CD4-positive, alpha-beta memory T cell (primary cell): ENCODE results near the gene TWIST2. TPM values are rescaled to one million over a fixed set of nuclear protein-coding genes. Genes with fewer than 3 reads are reported as not detected.

ENCODE experiments used
- CTCF ChIA-PET: fragments of 350-600 bp; sonication (Branson Sonifier 250); formaldehyde crosslinking; loops from one replicate; lab custom pipeline; 2021; ENCODE audit warnings: inconsistent platforms; ENCODE audit not compliant: partially characterized antibody; lab: Charles Lee
- POLR2A ChIA-PET: fragments of 350-600 bp; sonication (Branson Sonifier 250); formaldehyde crosslinking; loops from one replicate; lab custom pipeline; 2021; ENCODE audit not compliant: partially characterized antibody; lab: Charles Lee
- DNase-seq, 5 donors: peaks; one replicate each; pipeline versions ENCODE4 v3.0.0 to v3.0.0-alpha.2; 2020 to 2022; ENCODE audit warnings: mixed read lengths in 1 of 5
- H3K27ac ChIP-seq: one replicate; pipeline ENCODE4 v1.7.0; 2013; ENCODE audit warnings: low read depth, low read length
- H3K27me3 ChIP-seq: 2 replicates; pipeline ENCODE4 v1.7.0; 2013; ENCODE audit warnings: mild to moderate bottlenecking, low read length, moderate library complexity; ENCODE audit not compliant: insufficient read depth
- H3K36me3 ChIP-seq: 2 replicates; pipeline ENCODE4 v1.7.0; 2013; ENCODE audit warnings: mild to moderate bottlenecking, low read length, moderate library complexity; ENCODE audit not compliant: insufficient read depth
- H3K4me1 ChIP-seq: 2 replicates; pipeline ENCODE4 v1.7.0; 2013; ENCODE audit warnings: mild to moderate bottlenecking, low read length, moderate library complexity; ENCODE audit not compliant: insufficient read depth
- H3K4me3 ChIP-seq, 2 donors: one replicate each; pipeline ENCODE4 v1.7.0; 2013; ENCODE audit warnings: low read length in 2 of 2, mild to moderate bottlenecking in 1 of 2
- H3K9me3 ChIP-seq, 2 donors: one replicate each; pipeline ENCODE4 v1.7.0; 2013; ENCODE audit warnings: low read length in 2 of 2, control low read depth in 1 of 2; ENCODE audit not compliant: control insufficient read depth in 1 of 2
- H3K27ac Mint-ChIP-seq, 7 donors: one replicate each; pipeline ENCODE4 v1.8.0; 2020 to 2021; ENCODE audit warnings: mixed read lengths in 7 of 7, mild to moderate bottlenecking in 6 of 7, inconsistent platforms in 3 of 7, moderate library complexity in 3 of 7
- H3K27me3 Mint-ChIP-seq, 2 donors: one replicate each; pipeline ENCODE4 v1.8.0; 2020 to 2021; ENCODE audit warnings: mixed read lengths in 2 of 2
- H3K36me3 Mint-ChIP-seq, 2 donors: one replicate each; pipeline ENCODE4 v1.8.0; 2020 to 2021; ENCODE audit warnings: mixed read lengths in 2 of 2, inconsistent platforms in 1 of 2, mild to moderate bottlenecking in 1 of 2
- H3K4me1 Mint-ChIP-seq, 4 donors: one replicate each; pipeline ENCODE4 v1.8.0; 2020 to 2021; ENCODE audit warnings: mixed read lengths in 4 of 4, mild to moderate bottlenecking in 1 of 4
- H3K4me3 Mint-ChIP-seq, 8 donors: one replicate each; pipeline ENCODE4 v1.8.0; 2020 to 2021; ENCODE audit warnings: mixed read lengths in 8 of 8, mild to moderate bottlenecking in 7 of 8, moderate library complexity in 6 of 8, inconsistent platforms in 3 of 8
- H3K9me3 Mint-ChIP-seq, 8 donors: one replicate each; pipeline ENCODE4 v1.8.0; 2020 to 2021; ENCODE audit warnings: mixed read lengths in 8 of 8, mild to moderate bottlenecking in 5 of 8, inconsistent platforms in 3 of 8, moderate library complexity in 1 of 8
- intact Hi-C: fragments of 100-400 bp; cut with micrococcal nuclease; formaldehyde crosslinking; loops from one replicate; pipeline ENCODE4 v1.15.1; 2023
- polyA plus RNA-seq, 2 donors: library from polyadenylated mRNA; unstranded; fragments of 300-500 nt; fragmentation: Illumina TruSeq; gene quantifications; one replicate each; pipeline ENCODE4 v1.2.3, GENCODE V29; 2021
- total RNA-seq, 2 experiments: library from RNA; stranded (reverse); gene quantifications; one replicate each; pipeline ENCODE4 v1.2.3, GENCODE V29; 2021

Gene TWIST2
- total and polyA plus RNA-seq, 4 experiments from 2014 or later, result not detected

DNA sequence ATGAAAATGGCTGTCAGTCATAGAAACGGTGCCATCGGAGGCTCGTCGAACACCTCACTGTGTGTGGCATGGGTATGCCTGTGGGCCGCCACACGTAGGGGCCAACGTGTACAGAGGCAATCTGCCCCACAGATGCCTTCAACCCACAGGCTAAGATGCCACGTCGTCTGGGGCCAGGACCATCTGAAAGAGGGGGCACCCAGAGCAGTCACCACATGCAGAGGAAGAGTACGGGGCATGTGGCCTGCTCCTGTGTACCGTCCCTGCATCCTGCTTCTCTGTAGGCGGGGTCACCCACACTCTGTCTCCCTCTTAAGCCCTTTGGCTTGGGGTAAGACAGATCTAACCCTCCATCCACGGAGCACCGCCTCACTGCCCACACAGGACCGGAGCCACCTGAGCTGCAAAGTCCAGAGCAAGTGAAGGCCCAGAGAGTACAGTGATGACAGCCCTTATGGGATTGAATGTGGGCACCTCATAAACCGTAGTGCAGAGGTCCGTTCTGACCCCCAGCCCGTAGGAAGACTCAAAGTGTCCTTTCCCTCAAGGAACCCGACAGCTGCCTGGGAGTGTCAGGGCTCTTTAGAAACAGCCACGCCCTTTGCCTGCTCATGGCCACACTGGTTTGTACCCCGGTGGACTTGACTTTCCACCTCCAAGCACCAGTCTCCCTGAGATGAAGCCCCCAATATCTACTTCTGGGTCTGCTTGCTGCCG lies 66.2 kb downstream of the TWIST2 start:
- Mint-ChIP-seq H3K27me3 (peaks cover 1 to 8% of the 10 kb centered on the region in 2 donors), H3K36me3 (no peaks in the 10 kb centered on the region), H3K4me1 (no peaks in the 10 kb centered on the region), H3K27ac (no peak overlapping the region), H3K9me3 (peaks cover 0 to 2% (median 0%) of the 10 kb centered on the region in 8 donors), H3K4me3 (no peak overlapping the region)
- no peak for DNase-seq
- ChIA-PET POLR2A (no interaction called here), CTCF (no interaction called here)
- no peaks in the 10 kb centered on the region for H3K9me3 ChIP-seq
- no peaks in the 10 kb centered on the region for H3K27me3 ChIP-seq
- intact Hi-C loops, result no loop called here
- H3K27ac ChIP-seq, result no peak overlapping the region
- no peaks in the 10 kb centered on the region for H3K4me1 ChIP-seq
- H3K4me3 ChIP-seq, result no peak overlapping the region
- H3K36me3 ChIP-seq, result no peaks in the 10 kb centered on the region

GRCh38 chr2:238914648-238915015 lies 66.7 kb downstream of the TWIST2 start:
- no peak overlapping the region for H3K4me3 Mint-ChIP-seq
- H3K27me3 Mint-ChIP-seq, result peaks cover 1 to 8% of the 10 kb centered on the region in 2 donors
- no peaks in the 10 kb centered on the region for H3K9me3 ChIP-seq
- no peaks in the 10 kb centered on the region for H3K4me1 ChIP-seq
- H3K27ac ChIP-seq, result no peak overlapping the region
- no peaks in the 10 kb centered on the region for H3K27me3 ChIP-seq
- no peak for DNase-seq
- no peak overlapping the region for H3K4me3 ChIP-seq
- no peaks in the 10 kb centered on the region for H3K36me3 ChIP-seq
- POLR2A ChIA-PET, result no interaction called here
- CTCF ChIA-PET, result no interaction called here
- H3K27ac Mint-ChIP-seq, result no peak overlapping the region
- intact Hi-C loops, result no loop called here
- H3K36me3 Mint-ChIP-seq, result no peaks in the 10 kb centered on the region
- no peaks in the 10 kb centered on the region for H3K4me1 Mint-ChIP-seq
- H3K9me3 Mint-ChIP-seq, result peaks cover 0 to 2% (median 0%) of the 10 kb centered on the region in 8 donors

GRCh38 chr2:238915196-238915595 lies 67.3 kb downstream of the TWIST2 start:
- Mint-ChIP-seq H3K36me3 (no peaks in the 10 kb centered on the region), H3K4me3 (no peak overlapping the region), H3K4me1 (no peaks in the 10 kb centered on the region), H3K9me3 (peaks cover 0 to 2% (median 0%) of the 10 kb centered on the region in 8 donors), H3K27me3 (peaks cover 1 to 8% of the 10 kb centered on the region in 2 donors), H3K27ac (no peak overlapping the region)
- no peaks in the 10 kb centered on the region for H3K9me3 ChIP-seq
- no peak overlapping the region for H3K4me3 ChIP-seq
- intact Hi-C loops, result no loop called here
- H3K27me3 ChIP-seq, result no peaks in the 10 kb centered on the region
- ChIA-PET CTCF (no interaction called here), POLR2A (no interaction called here)
- DNase-seq, result no peak
- H3K4me1 ChIP-seq, result no peaks in the 10 kb centered on the region
- no peaks in the 10 kb centered on the region for H3K36me3 ChIP-seq
- H3K27ac ChIP-seq, result no peak overlapping the region

DNA sequence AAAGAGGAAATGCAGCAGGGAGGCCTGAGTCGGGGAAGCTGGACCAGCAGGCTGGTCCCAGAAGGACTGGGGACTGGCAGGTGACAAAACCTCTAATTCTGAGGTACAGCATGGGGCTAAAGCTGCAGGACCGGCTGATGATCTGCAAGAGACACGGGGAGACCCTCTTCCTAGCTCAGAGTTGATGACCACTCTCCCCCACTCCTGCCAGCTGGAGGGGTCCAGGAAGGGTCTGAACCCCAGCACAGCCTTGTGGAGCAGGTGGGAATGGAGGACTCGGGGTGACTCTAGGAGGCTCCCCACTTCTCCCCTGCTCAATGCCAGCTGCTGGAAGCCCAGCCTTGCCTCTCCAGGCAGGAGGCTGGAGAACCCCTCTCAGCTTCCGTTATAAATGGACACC lies 67.7 kb downstream of the TWIST2 start:
- Histone ChIP-seq H3K4me1 (no peaks in the 10 kb centered on the region), H3K27me3 (no peaks in the 10 kb centered on the region), H3K27ac (no peak overlapping the region), H3K4me3 (no peak overlapping the region), H3K9me3 (no peaks in the 10 kb centered on the region), H3K36me3 (no peaks in the 10 kb centered on the region)
- peaks cover 0 to 2% (median 0%) of the 10 kb centered on the region in 8 donors for H3K9me3 Mint-ChIP-seq
- H3K27me3 Mint-ChIP-seq, result peaks cover 1 to 8% of the 10 kb centered on the region in 2 donors
- CTCF ChIA-PET, result no interaction called here
- intact Hi-C loops, result no loop called here
- DNase-seq, result no peak
- POLR2A ChIA-PET, result no interaction called here
- no peaks in the 10 kb centered on the region for H3K36me3 Mint-ChIP-seq
- H3K4me1 Mint-ChIP-seq, result no peaks in the 10 kb centered on the region
- H3K4me3 Mint-ChIP-seq, result no peak overlapping the region
- H3K27ac Mint-ChIP-seq, result no peak overlapping the region

DNA sequence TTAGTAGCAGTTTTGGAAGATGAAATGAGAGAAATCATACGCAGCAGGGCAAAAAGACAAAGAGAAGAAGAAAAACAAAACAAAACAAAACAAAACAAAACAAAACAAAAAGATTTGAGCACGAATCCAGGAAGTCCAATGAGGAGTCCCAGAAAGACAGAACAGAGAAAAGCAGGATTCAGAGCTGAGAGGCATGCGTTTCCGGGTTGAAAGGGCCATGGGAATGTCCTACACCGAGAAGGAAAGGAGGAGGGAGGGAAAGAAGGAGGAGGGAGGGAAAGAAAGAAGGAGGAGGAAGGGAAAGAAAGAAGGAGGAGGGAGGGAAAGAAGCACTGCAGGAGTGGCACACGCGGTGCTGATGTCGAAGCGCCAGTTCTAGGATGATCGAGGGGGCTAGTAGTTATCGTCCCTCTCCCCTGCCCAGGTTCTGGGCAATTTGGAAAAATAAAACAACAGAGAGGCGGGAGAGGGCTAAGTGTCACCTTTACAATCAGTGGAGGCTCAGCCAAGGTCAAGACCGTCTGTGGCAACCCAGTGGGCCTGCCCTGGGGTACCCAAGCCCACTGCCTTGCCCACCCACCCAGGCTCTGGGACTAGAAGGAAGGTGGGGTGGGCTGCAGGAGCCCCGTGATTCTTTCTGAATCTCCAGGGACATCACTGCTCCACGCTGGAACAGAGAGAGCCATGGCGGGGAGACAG lies 68.4 kb downstream of the TWIST2 start:
- Mint-ChIP-seq H3K9me3 (peaks cover 0 to 2% (median 0%) of the 10 kb centered on the region in 8 donors), H3K27me3 (peaks cover 1 to 8% of the 10 kb centered on the region in 2 donors), H3K4me1 (no peaks in the 10 kb centered on the region), H3K36me3 (no peaks in the 10 kb centered on the region), H3K27ac (no peak overlapping the region), H3K4me3 (no peak overlapping the region)
- CTCF ChIA-PET, result no interaction called here
- Histone ChIP-seq H3K27me3 (no peaks in the 10 kb centered on the region), H3K4me3 (no peak overlapping the region), H3K36me3 (no peaks in the 10 kb centered on the region), H3K9me3 (no peaks in the 10 kb centered on the region), H3K27ac (no peak overlapping the region), H3K4me1 (no peaks in the 10 kb centered on the region)
- DNase-seq, result no peak
- intact Hi-C loops, result no loop called here
- POLR2A ChIA-PET, result no interaction called here

GRCh38 chr2:238916875-238917590 lies 69.1 kb downstream of the TWIST2 start:
- CTCF ChIA-PET, result no interaction called here
- H3K9me3 ChIP-seq, result no peaks in the 10 kb centered on the region
- POLR2A ChIA-PET, result no interaction called here
- H3K27me3 ChIP-seq, result no peaks in the 10 kb centered on the region
- DNase-seq, result no peak
- Mint-ChIP-seq H3K27ac (no peak overlapping the region), H3K9me3 (no peaks in the 10 kb centered on the region), H3K4me3 (no peak overlapping the region), H3K36me3 (no peaks in the 10 kb centered on the region), H3K27me3 (peaks cover 0 to 11% of the 10 kb centered on the region in 2 donors), H3K4me1 (no peaks in the 10 kb centered on the region)
- H3K36me3 ChIP-seq, result no peaks in the 10 kb centered on the region
- H3K4me3 ChIP-seq, result no peak overlapping the region
- no peaks in the 10 kb centered on the region for H3K4me1 ChIP-seq
- intact Hi-C loops, result no loop called here
- H3K27ac ChIP-seq, result no peak overlapping the region

GRCh38 chr2:238919307-238919706 lies 71.4 kb downstream of the TWIST2 start:
- Histone ChIP-seq H3K27me3 (no peaks in the 10 kb centered on the region), H3K36me3 (no peaks in the 10 kb centered on the region), H3K27ac (no peak overlapping the region), H3K4me3 (no peak overlapping the region), H3K4me1 (no peaks in the 10 kb centered on the region), H3K9me3 (no peaks in the 10 kb centered on the region)
- no peak overlapping the region for H3K27ac Mint-ChIP-seq
- no peak overlapping the region for H3K4me3 Mint-ChIP-seq
- H3K4me1 Mint-ChIP-seq, result no peaks in the 10 kb centered on the region
- no peaks in the 10 kb centered on the region for H3K36me3 Mint-ChIP-seq
- no peak for DNase-seq
- no peaks in the 10 kb centered on the region for H3K9me3 Mint-ChIP-seq
- H3K27me3 Mint-ChIP-seq, result peaks cover 1 to 15% of the 10 kb centered on the region in 2 donors
- ChIA-PET POLR2A (no interaction called here), CTCF (no interaction called here)
- intact Hi-C loops, result no loop called here
